Epithelial cell of esophagus (primary cell): Measurements from ENCODE around the gene SLC16A13.

Source experiments
- DNase-seq: peaks from one replicate; pipeline ENCODE4 v3.0.0; 2010; ENCODE audit warnings: low read depth
- H3K4me3 ChIP-seq: 2 replicates; pipeline ENCODE4 v1.5.1; 2011; ENCODE audit warnings: mild to moderate bottlenecking, low read length, control low read depth
- TF ChIP-seq, protein P1 (sequence below): IDR thresholded peaks from 2 replicates; pipeline ENCODE4 v1.5.1; 2011; ENCODE audit warnings: low read depth, mild to moderate bottlenecking, low read length, control low read depth, inconsistent platforms; ENCODE audit not compliant: insufficient read depth; ENCODE audit errors: missing control alignments

Gene SLC16A13

GRCh38 chr17:7038025-7038862, 2.4 kb downstream of the SLC16A13 start:
- no peak for DNase-seq
- no peak overlapping the region for H3K4me3 ChIP-seq
- TF ChIP-seq, protein P1, sequence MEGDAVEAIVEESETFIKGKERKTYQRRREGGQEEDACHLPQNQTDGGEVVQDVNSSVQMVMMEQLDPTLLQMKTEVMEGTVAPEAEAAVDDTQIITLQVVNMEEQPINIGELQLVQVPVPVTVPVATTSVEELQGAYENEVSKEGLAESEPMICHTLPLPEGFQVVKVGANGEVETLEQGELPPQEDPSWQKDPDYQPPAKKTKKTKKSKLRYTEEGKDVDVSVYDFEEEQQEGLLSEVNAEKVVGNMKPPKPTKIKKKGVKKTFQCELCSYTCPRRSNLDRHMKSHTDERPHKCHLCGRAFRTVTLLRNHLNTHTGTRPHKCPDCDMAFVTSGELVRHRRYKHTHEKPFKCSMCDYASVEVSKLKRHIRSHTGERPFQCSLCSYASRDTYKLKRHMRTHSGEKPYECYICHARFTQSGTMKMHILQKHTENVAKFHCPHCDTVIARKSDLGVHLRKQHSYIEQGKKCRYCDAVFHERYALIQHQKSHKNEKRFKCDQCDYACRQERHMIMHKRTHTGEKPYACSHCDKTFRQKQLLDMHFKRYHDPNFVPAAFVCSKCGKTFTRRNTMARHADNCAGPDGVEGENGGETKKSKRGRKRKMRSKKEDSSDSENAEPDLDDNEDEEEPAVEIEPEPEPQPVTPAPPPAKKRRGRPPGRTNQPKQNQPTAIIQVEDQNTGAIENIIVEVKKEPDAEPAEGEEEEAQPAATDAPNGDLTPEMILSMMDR, result no peak

DNA sequence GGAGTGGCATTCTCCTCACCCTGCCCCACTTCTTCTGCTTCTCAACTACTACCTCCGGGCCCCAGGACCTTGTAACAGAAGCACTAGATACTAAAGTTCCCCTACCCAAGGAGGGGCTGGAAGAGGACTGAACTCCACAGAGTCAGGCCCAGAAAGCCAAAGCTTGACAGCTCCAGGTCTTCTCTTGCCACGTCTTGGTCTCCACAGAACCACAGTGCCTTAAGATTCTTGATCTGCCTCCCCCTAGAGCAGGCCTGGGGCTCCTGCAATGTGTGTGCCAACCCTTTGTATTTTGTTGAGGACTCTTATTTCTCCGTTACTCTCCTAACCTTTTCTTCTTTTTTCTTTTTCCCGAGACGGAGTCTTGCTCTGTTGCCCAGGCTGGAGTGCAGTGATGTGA, 4.0 kb downstream of the SLC16A13 start:
- DNase-seq, result no peak
- H3K4me3 ChIP-seq, result no peak overlapping the region
- TF ChIP-seq, protein P1, result no peak

DNA sequence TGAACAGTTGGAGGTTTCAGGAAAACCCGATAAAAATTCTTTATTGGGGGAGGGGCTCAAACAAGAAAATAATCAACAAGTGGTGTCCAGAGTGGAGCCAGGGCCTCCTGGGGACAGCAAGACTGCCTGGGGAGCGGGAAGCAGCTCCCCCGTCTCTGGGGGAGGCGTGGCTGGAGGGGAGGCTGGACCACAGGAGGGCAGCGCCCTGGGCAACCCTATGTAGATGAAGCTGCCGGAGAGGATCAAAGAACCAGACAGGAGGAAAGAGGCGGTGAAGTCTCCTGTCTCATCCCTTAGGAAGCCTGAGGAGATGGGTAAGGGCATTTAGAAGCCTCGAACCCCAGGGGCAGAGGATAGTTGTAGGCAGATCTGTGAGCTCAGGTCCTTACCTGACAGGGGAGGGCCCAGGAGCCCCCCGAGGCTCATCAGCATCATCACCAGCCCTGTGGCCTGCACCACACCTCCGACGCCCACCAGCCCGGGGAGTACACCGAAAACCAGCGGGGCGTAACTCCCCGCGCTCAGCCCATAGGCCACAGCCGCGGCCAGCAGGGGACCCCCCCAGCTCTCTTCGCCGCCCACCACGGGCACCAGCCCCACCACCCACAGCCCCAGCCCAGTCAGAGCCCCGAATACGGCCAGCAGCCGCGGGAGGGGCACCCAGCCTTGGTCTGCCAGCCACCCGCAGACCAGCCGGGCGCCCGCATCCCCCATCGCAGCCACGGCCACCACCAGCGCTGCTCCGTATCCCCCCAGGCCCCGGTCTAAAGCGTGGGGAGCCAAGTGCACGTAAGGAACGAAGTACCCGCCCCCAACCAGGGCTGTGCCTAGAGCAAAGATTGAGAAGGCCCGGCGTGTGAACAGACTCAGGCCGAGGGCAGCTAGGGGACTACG, 6.0 kb downstream of the SLC16A13 start:
- DNase-seq, result no peak
- H3K4me3 ChIP-seq, result no peak overlapping the region
- TF ChIP-seq, protein P1, result no peak

GRCh38 chr17:7042501-7043181, 6.8 kb downstream of the SLC16A13 start:
- DNase-seq, result no peak
- H3K4me3 ChIP-seq, result peak overlapping the region; percentile 35
- TF ChIP-seq, protein P1, result no peak

DNA sequence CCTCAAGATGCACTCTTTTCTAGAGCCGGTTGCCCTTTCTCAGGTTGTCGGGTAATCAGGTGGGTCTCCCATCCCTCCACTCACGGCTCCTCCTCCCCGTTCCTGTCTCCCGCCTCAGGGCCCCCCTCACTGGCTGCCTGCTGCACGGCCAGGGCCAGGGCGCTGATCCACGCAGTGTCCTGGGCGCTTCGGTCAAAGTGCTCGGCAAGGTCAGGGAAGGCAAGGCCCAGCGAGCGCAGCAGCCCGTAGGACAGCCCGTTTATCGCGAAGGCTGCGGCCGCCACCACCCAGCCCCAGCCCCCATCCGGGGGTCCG, 7.3 kb downstream of the SLC16A13 start:
- no peak for DNase-seq
- TF ChIP-seq, protein P1, result no peak
- H3K4me3 ChIP-seq, result peak overlapping the region; percentile 35

GRCh38 chr17:7043497-7044198, 7.8 kb downstream of the SLC16A13 start, which contains the start of gene SLC16A11:
Gene SLC16A11, minus strand, starts transcription at chr17:7044092. Its CDS starts 579 bp downstream, at chr17:7043513.
- no peak for DNase-seq
- TF ChIP-seq, protein P1, result no peak
- peak within 1 kb of the TSS; percentile 35 for H3K4me3 ChIP-seq
